IMR-90 (cell line): ENCODE results near the gene IPO7.

Experiments
- CTCF ChIP-seq: conservative IDR thresholded peaks from 2 replicates; pipeline ENCODE4 v1.5.1; 2012; ENCODE audit warnings: mild to moderate bottlenecking, low read depth, low read length, improper control_type of control experiment
- NFE2L2 ChIP-seq: fragments of 150-350 bp; IDR thresholded peaks from 2 replicates; pipeline ENCODE4 v1.6.1; 2016; ENCODE audit warnings: low read depth, mild to moderate bottlenecking, low read length
- POLR2A ChIP-seq: IDR thresholded peaks from 2 replicates; pipeline ENCODE4 v1.6.1; 2012; ENCODE audit warnings: mild to moderate bottlenecking, low read depth, low read length
- RFX5 ChIP-seq: IDR thresholded peaks from 2 replicates; pipeline ENCODE4 v1.8.0; 2012; ENCODE audit warnings: low read depth, mild to moderate bottlenecking, low read length, moderate library complexity
- TF ChIP-seq, protein P1 (sequence below): fragments of 150-350 bp; IDR thresholded peaks from 2 replicates; pipeline ENCODE4 v1.6.1; 2016; ENCODE audit warnings: low read depth, mild to moderate bottlenecking, low read length, moderate library complexity, borderline replicate concordance
- TF ChIP-seq, protein P2 (sequence below): fragments of 150-350 bp; IDR thresholded peaks from 2 replicates; pipeline ENCODE4 v1.6.1; 2017; ENCODE audit warnings: mild to moderate bottlenecking, antibody characterized with exemption, low read length, low read depth

GRCh38 chr11:9428706-9429105, 44.3 kb downstream of the IPO7 start:
- TF ChIP-seq RFX5 (no peak), CTCF (no peak), POLR2A (no peak), NFE2L2 (no peak)
- TF ChIP-seq, protein P1, sequence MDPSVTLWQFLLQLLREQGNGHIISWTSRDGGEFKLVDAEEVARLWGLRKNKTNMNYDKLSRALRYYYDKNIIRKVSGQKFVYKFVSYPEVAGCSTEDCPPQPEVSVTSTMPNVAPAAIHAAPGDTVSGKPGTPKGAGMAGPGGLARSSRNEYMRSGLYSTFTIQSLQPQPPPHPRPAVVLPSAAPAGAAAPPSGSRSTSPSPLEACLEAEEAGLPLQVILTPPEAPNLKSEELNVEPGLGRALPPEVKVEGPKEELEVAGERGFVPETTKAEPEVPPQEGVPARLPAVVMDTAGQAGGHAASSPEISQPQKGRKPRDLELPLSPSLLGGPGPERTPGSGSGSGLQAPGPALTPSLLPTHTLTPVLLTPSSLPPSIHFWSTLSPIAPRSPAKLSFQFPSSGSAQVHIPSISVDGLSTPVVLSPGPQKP = no peak
- TF ChIP-seq, protein P2, sequence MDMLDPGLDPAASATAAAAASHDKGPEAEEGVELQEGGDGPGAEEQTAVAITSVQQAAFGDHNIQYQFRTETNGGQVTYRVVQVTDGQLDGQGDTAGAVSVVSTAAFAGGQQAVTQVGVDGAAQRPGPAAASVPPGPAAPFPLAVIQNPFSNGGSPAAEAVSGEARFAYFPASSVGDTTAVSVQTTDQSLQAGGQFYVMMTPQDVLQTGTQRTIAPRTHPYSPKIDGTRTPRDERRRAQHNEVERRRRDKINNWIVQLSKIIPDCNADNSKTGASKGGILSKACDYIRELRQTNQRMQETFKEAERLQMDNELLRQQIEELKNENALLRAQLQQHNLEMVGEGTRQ = no peak
